HEK293 (cell line): Measurements from ENCODE around the gene NEK11.

Source experiments
- CTCF ChIP-seq: fragments of 450-650 bp; formaldehyde crosslinking; IDR thresholded peaks from 2 replicates; pipeline ENCODE4 v1.5.1; 2016; ENCODE audit warnings: missing biosample characterization, missing genetic modification characterization
- HOXC10 ChIP-seq: sonication (generic); formaldehyde crosslinking; IDR thresholded peaks from 2 replicates; pipeline ENCODE4 v1.8.1; 2023; ENCODE audit warnings: mild to moderate bottlenecking, missing genetic modification reagents
- TCF7L2 ChIP-seq: IDR thresholded peaks from 2 replicates; pipeline ENCODE4 v1.6.1; 2011; ENCODE audit warnings: low read depth, mild to moderate bottlenecking, inconsistent platforms, low read length, moderate library complexity, borderline replicate concordance
- ZNF114 ChIP-seq: fragments of 450-650 bp; formaldehyde crosslinking; IDR thresholded peaks from 2 replicates; pipeline ENCODE4 v1.5.0; 2017; ENCODE audit warnings: missing biosample characterization, missing genetic modification characterization
- ZNF138 ChIP-seq: fragments of 450-650 bp; formaldehyde crosslinking; IDR thresholded peaks from 2 replicates; pipeline ENCODE4 v1.5.1; 2016; ENCODE audit warnings: missing biosample characterization, missing genetic modification characterization, borderline replicate concordance
- TF ChIP-seq, protein P1 (sequence below): fragments of 450-650 bp; formaldehyde crosslinking; IDR thresholded peaks from 2 replicates; pipeline ENCODE4 v1.5.1; 2017; ENCODE audit warnings: missing biosample characterization, mild to moderate bottlenecking, missing genetic modification characterization, moderate library complexity

GRCh38 chr3:131326307-131326706 is 299.6 kb downstream of the NEK11 start:
- TF ChIP-seq HOXC10 (CRISPR knock-in tag) (no peak), CTCF (tag by site-specific recombination) (no peak), TCF7L2 (no peak), ZNF114 (tag by site-specific recombination) (no peak), ZNF138 (tag by site-specific recombination) (no peak)
- TF ChIP-seq, protein P1, sequence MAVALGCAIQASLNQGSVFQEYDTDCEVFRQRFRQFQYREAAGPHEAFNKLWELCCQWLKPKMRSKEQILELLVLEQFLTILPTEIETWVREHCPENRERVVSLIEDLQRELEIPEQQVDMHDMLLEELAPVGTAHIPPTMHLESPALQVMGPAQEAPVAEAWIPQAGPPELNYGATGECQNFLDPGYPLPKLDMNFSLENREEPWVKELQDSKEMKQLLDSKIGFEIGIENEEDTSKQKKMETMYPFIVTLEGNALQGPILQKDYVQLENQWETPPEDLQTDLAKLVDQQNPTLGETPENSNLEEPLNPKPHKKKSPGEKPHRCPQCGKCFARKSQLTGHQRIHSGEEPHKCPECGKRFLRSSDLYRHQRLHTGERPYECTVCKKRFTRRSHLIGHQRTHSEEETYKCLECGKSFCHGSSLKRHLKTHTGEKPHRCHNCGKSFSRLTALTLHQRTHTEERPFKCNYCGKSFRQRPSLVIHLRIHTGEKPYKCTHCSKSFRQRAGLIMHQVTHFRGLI (tag by site-specific recombination): no peak
